Activated CD4-positive, alpha-beta T cell treated with anti-CD3 and anti-CD28 coated beads, Interleukin-2, amount 50 U/mL, for 4 hours (primary cell): ENCODE measurements around the gene TMEM175.

Experiments
- DNase-seq, 2 experiments: peaks; one replicate each; pipeline ENCODE4 v3.0.0-alpha.2; 2020

Gene TMEM175

DNA sequence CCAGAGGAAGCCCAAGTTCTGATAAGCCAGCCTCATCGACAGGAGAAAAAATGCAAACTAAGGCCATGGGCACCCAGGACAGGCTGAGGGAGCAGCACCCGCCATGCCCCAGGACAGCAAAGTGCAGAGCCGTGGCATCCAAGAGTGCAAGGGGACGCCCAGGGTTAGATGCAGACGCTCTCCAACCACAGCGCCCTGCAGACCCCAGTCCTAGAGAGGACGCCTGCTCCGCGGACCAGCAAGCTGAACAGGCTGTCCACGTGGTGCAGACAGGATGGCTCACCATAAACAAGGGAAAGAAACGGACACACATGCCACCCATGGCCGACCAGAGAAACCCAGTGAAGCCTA, 32.7 kb upstream of the TMEM175 start:
- no peak for DNase-seq

GRCh38 chr4:900073-900472, 32.2 kb upstream of the TMEM175 start:
- DNase-seq: no peak

- no peak for DNase-seq
These were observed 31.5 kb upstream of the TMEM175 start for GRCh38 chr4:900721-901120.

DNA sequence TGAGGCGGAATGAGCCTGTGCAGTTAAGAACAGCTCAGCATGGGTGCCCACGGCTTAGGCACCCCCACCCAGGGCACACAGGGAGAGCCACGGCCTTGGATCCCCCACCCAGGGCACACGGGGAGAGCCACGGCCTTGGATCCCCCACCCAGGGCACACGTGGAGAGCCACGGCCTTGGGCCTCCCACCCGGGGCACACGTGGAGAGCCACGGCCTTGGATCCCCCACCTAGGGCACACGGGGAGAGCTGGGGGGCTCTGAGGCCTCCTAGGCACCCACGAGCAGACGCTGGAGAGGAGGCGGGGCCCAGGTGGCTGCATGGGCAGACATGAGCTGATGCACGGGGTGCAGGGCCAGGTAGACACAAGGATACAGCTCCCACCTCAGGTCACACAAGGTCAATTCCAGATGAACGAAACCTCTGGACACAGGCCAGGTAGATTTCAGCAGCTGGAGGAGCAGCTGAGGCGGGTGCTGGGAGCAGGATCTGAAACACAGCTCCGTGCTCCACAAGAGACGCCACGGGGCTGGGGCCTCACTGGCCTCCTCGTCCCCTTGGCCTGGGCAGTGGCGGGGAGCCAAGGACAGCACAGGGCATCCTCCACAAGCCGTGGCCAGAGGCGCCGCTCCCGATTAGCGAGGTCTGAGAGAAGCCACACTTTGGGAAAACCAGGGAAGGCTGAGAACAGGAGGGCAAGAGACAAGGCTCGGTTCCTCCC, 30.9 kb upstream of the TMEM175 start:
- DNase-seq: no peak

GRCh38 chr4:903066-904046, 28.9 kb upstream of the TMEM175 start:
- no peak for DNase-seq

DNA sequence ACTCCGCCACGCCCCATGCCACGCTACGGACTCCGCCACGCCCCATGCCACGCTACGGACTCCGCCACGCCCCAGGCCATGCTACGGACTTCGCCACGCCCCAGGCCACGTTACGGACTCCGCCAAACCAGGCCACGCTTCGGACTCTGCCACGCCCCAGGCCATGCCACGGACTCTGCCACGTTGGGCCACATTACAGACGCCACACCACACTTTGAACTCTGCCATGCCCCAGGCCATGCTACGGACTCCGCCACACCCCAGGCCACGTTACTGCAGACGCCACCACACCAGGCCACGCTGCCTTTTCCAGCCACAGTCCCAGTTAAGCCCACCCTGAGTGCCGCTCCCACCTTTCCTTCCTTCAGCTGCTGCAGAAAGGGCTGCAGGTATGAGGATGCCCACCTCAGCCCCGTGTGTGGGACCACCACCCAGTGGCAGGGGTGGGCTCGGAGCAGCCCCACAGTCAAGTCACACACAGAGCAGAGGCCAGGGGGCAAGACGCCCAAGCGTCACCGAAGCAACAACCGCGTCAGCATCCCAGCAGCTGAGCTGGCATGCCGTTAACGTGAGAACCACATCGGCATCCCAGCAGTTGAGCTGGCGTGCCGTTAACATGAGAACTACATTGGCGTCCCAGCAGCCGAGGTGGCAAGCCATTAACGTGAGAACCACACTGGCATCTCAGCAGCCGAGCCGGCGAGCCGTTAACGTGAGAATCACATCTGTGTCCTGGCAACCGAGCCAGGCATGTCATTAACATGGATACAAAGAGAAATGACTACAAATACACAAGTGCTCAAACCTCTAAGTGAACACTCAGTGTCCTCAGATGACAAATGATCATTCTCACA, 26.5 kb upstream of the TMEM175 start:
- DNase-seq: no peak

- no peak for DNase-seq
These were observed 25.7 kb upstream of the TMEM175 start for GRCh38 chr4:906339-907102.

DNA sequence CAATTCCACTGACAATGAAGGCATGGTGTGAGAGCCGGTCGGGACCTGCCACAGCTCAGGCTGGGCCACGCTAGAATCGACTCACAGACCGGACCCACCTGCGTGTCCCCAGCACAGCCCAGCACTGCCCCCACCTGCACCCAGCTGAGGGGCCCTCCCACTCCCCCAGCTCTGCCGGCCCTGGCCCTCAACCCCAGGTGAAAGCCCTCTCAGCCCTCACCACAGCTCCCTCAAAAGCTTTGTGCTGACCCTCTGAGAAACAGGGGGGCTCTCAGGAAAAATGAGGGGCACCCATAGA, 25.2 kb upstream of the TMEM175 start:
- DNase-seq: no peak

DNA sequence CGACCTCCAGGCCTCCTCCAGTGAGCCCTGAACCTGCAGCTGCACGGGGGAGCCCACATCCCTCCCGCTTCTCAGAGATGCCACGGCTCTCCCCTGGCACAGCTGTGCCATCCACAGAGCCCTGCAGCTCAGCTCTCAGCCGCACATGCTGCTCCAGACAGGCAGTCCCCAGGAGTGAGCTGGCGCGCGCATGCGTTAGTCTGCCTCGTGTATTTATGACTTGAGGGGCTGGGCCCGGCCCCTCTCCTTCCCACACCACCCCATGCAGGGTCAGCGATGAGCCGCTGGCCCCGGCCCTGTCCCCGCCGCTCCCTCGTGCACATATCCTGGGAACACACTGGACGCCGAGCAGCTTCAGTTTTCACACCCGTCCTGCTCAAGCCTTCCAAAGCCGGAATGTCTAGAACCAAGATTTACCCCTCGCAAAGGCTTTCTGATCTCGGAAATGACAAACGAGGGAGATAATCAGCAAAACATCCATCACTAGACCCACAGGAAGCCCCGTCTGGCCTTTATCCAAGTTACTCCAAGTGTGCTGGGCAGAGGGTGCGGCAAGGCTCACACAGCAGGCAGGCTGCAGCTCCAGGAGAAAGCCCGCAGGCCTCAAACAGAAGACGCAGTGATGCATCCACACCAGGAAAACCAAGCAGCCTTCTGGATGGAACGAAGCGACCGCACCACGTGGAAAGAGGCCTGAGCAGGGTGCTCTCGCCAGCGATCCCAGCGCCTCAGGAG, 24.4 kb upstream of the TMEM175 start:
- DNase-seq: no peak

DNA sequence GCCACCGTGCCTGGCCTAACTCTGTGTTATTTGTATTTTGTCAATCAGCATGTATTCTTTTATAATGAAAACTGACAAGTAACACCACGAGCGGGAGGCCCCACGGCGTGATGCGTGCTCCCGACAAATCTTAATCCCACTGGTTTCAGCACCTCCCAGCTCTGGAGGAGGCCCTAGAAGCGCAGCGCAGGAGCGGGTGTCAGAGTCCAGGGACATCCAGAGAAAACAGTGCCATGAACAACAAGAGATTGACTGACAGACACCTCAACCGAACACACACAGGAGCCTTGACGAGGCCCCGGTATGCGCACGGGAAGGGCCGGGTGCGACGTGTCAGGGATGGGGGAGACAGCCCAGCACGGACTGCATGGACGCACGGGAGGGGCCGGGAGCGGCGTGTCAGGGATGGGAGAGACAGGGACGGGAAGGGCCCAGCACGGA, 23.1 kb upstream of the TMEM175 start:
- no peak for DNase-seq

DNA sequence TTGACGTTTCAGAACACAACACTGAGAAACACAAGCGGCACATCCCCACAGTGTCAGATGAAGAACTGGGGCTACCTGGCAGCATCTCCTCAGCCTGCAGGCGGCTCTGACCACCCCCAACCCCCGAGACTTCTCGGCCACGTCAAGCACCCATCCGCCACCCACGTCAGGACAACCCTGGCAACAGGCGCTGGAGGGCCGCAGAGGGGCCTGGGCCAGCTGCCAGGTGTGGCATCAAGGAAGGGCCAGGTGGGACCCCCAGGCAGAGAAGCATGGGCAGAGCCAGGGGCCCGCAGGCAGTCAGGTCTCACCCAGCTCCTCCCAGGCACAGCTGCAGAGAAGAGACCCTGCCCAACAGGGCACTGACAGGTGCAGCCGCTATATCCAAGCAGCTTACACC, 22.4 kb upstream of the TMEM175 start:
- no peak for DNase-seq

DNA sequence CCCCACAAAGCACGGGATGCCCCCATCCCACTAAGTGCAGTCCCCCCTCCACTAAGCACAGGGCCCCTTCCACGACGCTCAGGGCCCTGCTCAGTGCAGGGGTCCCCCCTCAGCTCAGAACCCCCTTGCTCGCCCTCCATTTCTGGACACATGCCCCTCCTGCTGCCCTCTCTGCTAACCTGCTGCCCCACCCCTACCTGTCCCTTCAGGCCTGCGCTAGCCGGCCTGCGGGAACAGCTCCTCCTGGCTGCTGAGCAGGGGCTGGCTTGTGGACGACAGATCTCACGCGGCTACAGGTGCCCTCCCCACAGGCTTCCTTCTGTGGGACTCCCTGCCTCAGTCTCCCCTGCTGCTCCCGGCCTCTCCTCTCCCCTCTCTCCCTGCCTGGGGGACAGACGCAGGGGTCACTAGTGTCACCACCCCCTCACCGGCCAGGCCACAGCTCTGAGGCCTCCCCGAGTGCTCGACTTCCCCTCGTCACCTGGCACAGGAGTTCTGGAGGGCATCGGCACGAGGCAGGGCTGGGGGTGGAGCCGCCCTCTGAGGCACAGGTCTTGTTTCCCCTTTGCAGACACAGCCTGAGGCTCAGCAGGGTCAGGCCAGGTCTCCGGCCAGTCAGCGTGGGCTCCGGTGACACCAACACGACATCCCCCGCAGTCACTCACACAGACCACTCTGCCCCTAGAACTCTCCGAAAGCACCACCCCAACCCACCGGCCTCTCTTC, 21.7 kb upstream of the TMEM175 start:
- no peak for DNase-seq

DNA sequence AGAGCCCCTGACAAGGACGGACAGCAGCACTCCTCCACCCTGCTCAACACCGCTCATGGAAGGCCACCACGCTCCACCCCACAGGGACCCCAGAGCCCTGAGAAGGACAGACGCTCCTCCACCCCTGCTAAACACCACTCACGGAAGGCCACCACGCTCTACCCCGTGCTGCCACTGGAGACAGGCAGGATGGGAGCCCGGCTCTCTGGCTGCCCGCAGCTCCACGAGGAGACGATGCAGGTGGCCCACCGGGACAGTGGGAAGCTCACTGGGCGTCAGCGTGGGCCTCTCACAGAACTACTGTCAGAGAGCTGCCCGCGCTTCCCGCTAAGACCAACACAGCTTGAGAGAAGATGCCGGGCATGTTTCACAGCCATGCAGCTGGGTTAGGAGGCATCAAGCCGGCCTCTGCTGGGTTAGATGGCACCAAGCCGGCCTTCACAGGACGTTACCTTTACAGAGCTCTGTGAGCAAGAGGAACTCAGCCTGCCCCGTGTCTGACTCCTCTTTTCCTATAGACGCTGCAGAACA, 21.0 kb upstream of the TMEM175 start:
- no peak for DNase-seq

GRCh38 chr4:911871-912490, 20.3 kb upstream of the TMEM175 start:
- DNase-seq: no peak

DNA sequence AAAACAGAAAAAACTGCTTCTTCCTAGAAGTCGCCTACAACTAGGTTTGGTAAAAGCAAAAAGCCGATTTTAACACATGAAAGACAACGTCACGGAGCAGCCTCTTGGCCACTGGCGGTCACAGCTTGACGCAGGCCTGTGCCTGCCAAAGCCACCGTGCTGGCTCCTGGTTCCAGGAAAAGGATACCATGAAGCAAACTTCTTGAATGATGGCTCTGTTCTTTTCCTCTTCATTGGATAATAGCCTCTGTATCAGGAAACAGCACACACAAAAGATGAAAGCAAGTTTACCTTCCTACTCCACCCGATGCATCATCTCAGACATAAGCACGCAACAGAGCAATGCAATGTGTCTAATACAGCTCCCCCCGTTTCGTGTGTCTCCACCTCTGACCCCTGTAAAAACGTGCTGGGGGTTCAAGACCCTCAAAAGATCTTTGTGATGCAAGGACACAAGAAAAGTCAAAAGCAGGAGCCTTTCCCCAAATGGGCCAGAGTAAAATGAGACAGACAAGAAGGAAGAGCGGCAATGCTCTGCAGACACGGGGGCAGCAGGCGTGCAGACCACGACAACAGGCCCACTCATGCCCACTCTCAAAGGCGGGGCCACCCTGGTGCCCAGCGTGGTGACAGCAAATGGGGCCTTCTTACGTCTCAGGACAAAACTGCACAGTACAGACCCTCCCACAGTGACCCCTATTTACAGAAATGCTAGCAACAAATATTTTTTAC, 19.5 kb upstream of the TMEM175 start:
- no peak for DNase-seq

- DNase-seq: no peak
These were observed 19.0 kb upstream of the TMEM175 start for GRCh38 chr4:913280-913618.

GRCh38 chr4:914531-914930, 17.7 kb upstream of the TMEM175 start:
- DNase-seq: no peak

DNA sequence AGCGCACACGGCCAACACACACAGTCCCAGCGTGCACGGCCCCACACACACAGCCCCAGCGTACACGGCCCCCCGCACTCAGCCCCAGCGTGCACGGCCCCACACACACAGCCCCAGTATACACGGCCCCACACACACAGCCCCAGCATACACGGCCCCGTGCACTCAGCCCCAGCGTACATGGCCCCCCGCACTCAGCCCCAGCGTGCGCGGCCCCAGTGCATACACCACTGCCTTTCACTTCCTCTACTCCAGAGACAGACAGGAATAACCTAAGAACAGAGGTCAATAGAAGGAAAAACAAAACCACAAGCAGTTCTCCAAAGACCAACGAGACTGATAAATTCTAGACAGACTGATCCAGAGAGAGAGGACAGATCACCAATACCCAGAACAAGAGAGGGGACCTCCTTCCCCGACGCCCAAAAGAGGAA, 17.2 kb upstream of the TMEM175 start:
- DNase-seq: no peak

- no peak for DNase-seq
These were observed 16.7 kb upstream of the TMEM175 start for GRCh38 chr4:915595-915994.

GRCh38 chr4:917466-917865, 14.8 kb upstream of the TMEM175 start:
- no peak for DNase-seq
